GM18870 (cell line): ENCODE measurements around the gene TNS3.

Source experiments
- ATAC-seq: cut with Tn5 transposase; IDR thresholded peaks from one replicate; pipeline ENCODE4 v1.9.1; 2021; ENCODE audit warnings: moderate library complexity; ENCODE audit not compliant: unreplicated experiment

The TNS3 gene

GRCh38 chr7:47295606-47296005 is 286.3 kb downstream of the TNS3 start:
- no peak for ATAC-seq

GRCh38 chr7:47294556-47295222 is 287.2 kb downstream of the TNS3 start:
- no peak for ATAC-seq

- ATAC-seq, result no peak
Measured at GRCh38 chr7:47293884-47294555, 287.9 kb downstream of the TNS3 start.

GRCh38 chr7:47292832-47293309 is 289.0 kb downstream of the TNS3 start:
- ATAC-seq, result no peak

- ATAC-seq, result peak; percentile 96
Measured at GRCh38 chr7:47291461-47292081, 290.3 kb downstream of the TNS3 start.

GRCh38 chr7:47290867-47291266 is 291.0 kb downstream of the TNS3 start:
- no peak for ATAC-seq

- no peak for ATAC-seq
Measured at GRCh38 chr7:47290466-47290865, 291.4 kb downstream of the TNS3 start.

- no peak for ATAC-seq
Measured at GRCh38 chr7:47288060-47288459, 293.9 kb downstream of the TNS3 start.

- ATAC-seq, result no peak
Measured at GRCh38 chr7:47285860-47286491, 295.9 kb downstream of the TNS3 start.

GRCh38 chr7:47284691-47285635 is 296.9 kb downstream of the TNS3 start:
- ATAC-seq, result no peak

- no peak for ATAC-seq
Measured at GRCh38 chr7:47283497-47284131, 298.3 kb downstream of the TNS3 start.

- no peak for ATAC-seq
Measured at GRCh38 chr7:47282790-47283496, 299.0 kb downstream of the TNS3 start.

GRCh38 chr7:47281966-47282643 is 299.8 kb downstream of the TNS3 start:
- ATAC-seq, result no peak

- ATAC-seq, result no peak
Measured at GRCh38 chr7:47281161-47281560, 300.8 kb downstream of the TNS3 start.

- ATAC-seq, result no peak
Measured at GRCh38 chr7:47280114-47280513, 301.8 kb downstream of the TNS3 start.

- no peak for ATAC-seq
Measured at GRCh38 chr7:47278043-47278442, 303.9 kb downstream of the TNS3 start.

GRCh38 chr7:47277321-47277781 is 304.6 kb downstream of the TNS3 start:
- ATAC-seq, result no peak

GRCh38 chr7:47273974-47274766 is 307.7 kb downstream of the TNS3 start:
- no peak for ATAC-seq
